DND-41 (cell line): Measurements from ENCODE around the gene KIF26A.

Experiments used
- ATAC-seq: fragments of 200-7000 bp; cut with Tn5 transposase; 3 replicates; pipeline ENCODE4 v1.9.1; 2021; ENCODE audit warnings: low read depth; ENCODE audit not compliant: insufficient read depth
- DNase-seq: peaks from one replicate; pipeline ENCODE4 v3.0.0-alpha.2; 2020
- H2AFZ ChIP-seq: 2 replicates; pipeline ENCODE4 v1.6.0; 2012; ENCODE audit warnings: low read depth, low read length
- H3K27ac ChIP-seq: 2 replicates; pipeline ENCODE4 v1.5.1; 2012; ENCODE audit warnings: low read length, inconsistent platforms
- H3K27me3 ChIP-seq: fragments of 200-600 bp; sonication (generic); 2 replicates; pipeline ENCODE4 v1.6.0; 2012; ENCODE audit warnings: low read length, mild to moderate bottlenecking, inconsistent platforms; ENCODE audit not compliant: insufficient read depth, poor library complexity
- H3K36me3 ChIP-seq: 2 replicates; pipeline ENCODE4 v1.5.1; 2012; ENCODE audit warnings: low read length, inconsistent platforms; ENCODE audit not compliant: insufficient read depth
- H3K4me1 ChIP-seq: 2 replicates; pipeline ENCODE4 v1.5.1; 2012; ENCODE audit warnings: mild to moderate bottlenecking, low read length; ENCODE audit not compliant: insufficient read depth
- H3K4me2 ChIP-seq: 2 replicates; pipeline ENCODE4 v1.6.0; 2012; ENCODE audit warnings: mild to moderate bottlenecking, moderate library complexity, low read length, inconsistent platforms; ENCODE audit not compliant: insufficient read depth
- H3K4me3 ChIP-seq, 2 experiments: fragments of 200-600 bp in 1 of 2; shearing (Covaris generic) in 1 of 2; 2 replicates each; pipeline ENCODE4 v1.5.1; 2012 to 2016; ENCODE audit warnings: inconsistent platforms in 2 of 2, low read length in 2 of 2, mild to moderate bottlenecking in 2 of 2, low read depth in 1 of 2, moderate library complexity in 1 of 2
- H3K79me2 ChIP-seq: 2 replicates; pipeline ENCODE4 v1.6.0; 2012; ENCODE audit warnings: low read length, inconsistent platforms; ENCODE audit not compliant: insufficient read depth
- H3K9ac ChIP-seq: 2 replicates; pipeline ENCODE4 v1.6.0; 2012; ENCODE audit warnings: low read depth, mild to moderate bottlenecking, inconsistent platforms, low read length, moderate library complexity
- H3K9me3 ChIP-seq: 2 replicates; pipeline ENCODE4 v1.5.1; 2012; ENCODE audit warnings: low read length, moderate library complexity, mild to moderate bottlenecking, inconsistent platforms; ENCODE audit not compliant: insufficient read depth, severe bottlenecking
- H4K20me1 ChIP-seq: 2 replicates; pipeline ENCODE4 v1.6.0; 2012; ENCODE audit warnings: low read length; ENCODE audit not compliant: insufficient read depth
- EZH2 ChIP-seq: IDR thresholded peaks from 3 replicates; pipeline ENCODE4 v1.6.1; 2012; ENCODE audit warnings: borderline replicate concordance, low read depth, mild to moderate bottlenecking, moderate library complexity, low read length, inconsistent platforms; ENCODE audit not compliant: severe bottlenecking
- TF ChIP-seq, protein P1 (sequence below): IDR thresholded peaks from 2 replicates; pipeline ENCODE4 v1.5.1; 2012; ENCODE audit warnings: borderline replicate concordance, low read length, moderate library complexity, mild to moderate bottlenecking; ENCODE audit not compliant: poor library complexity, severe bottlenecking; ENCODE audit errors: extremely low read depth

KIF26A gene

DNA sequence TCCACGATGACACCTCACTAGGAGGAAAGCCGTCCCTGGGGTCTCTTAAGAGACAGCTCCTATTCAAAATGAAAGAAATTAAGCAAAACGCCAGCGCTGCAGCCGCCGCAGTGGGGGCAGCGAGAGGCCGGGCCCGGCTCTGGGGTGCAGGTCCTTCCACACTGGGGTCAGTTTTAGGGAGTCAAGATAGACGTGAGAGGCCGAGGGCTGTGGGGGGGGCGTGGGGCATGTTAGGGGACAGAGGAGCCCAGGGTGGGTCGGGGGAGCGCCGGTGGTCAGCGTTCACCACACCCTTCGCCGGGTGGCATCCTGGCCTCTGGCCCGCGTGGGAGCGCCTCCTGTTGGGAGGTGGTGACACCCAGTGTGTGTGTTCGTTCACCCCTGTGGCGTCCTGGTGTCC, 25.7 kb downstream of the KIF26A start:
- TF ChIP-seq EZH2, result no peak
- TF ChIP-seq, protein P1, sequence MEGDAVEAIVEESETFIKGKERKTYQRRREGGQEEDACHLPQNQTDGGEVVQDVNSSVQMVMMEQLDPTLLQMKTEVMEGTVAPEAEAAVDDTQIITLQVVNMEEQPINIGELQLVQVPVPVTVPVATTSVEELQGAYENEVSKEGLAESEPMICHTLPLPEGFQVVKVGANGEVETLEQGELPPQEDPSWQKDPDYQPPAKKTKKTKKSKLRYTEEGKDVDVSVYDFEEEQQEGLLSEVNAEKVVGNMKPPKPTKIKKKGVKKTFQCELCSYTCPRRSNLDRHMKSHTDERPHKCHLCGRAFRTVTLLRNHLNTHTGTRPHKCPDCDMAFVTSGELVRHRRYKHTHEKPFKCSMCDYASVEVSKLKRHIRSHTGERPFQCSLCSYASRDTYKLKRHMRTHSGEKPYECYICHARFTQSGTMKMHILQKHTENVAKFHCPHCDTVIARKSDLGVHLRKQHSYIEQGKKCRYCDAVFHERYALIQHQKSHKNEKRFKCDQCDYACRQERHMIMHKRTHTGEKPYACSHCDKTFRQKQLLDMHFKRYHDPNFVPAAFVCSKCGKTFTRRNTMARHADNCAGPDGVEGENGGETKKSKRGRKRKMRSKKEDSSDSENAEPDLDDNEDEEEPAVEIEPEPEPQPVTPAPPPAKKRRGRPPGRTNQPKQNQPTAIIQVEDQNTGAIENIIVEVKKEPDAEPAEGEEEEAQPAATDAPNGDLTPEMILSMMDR, result no peak
- ATAC-seq, result no peak
- Histone ChIP-seq H3K4me1 (no peaks in the 10 kb centered on the region), H3K36me3 (no peaks in the 10 kb centered on the region), H4K20me1 (peaks cover 6% of the 10 kb centered on the region; the same call in 1 of the 2 replicates), H3K4me2 (no peak overlapping the region), H3K9me3 (no peaks in the 10 kb centered on the region), H3K9ac (no peak overlapping the region), H2AFZ (no peak overlapping the region), H3K4me3 (no peak overlapping the region), H3K27ac (no peak overlapping the region), H3K27me3 (no peaks in the 10 kb centered on the region), H3K79me2 (no peaks in the 10 kb centered on the region)
- no peak for DNase-seq

DNA sequence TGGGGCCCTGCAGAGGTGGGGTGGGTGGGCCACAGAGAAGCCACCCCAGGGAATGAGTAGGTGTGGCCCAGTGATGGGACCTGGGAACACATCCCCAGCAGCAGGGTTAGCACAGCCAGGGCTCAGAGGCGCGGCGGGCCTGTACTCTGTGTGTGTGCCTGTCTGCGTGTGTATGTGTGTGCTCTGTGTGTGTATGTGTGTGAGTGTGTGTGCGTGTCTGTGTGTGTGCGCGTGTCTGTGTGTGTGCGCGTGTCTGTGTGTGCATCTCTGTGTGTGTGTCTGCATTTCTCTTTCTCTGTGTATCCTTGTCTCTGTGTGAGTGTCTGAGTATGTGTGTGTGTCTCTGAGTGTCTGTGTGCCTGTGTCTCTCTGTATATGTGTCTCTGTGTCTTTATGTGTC, 26.1 kb downstream of the KIF26A start:
- no peaks in the 10 kb centered on the region for H3K9me3 ChIP-seq
- H3K27me3 ChIP-seq, result no peaks in the 10 kb centered on the region
- H3K4me1 ChIP-seq, result no peaks in the 10 kb centered on the region
- ATAC-seq (no peak), DNase-seq (no peak)
- H3K4me2 ChIP-seq, result no peak overlapping the region
- peaks cover 6% of the 10 kb centered on the region; the same call in 1 of the 2 replicates for H4K20me1 ChIP-seq
- H3K9ac ChIP-seq, result no peak overlapping the region
- no peak overlapping the region for H3K27ac ChIP-seq
- H3K79me2 ChIP-seq, result no peaks in the 10 kb centered on the region
- H3K36me3 ChIP-seq, result no peaks in the 10 kb centered on the region
- TF ChIP-seq EZH2, result no peak
- TF ChIP-seq, protein P1, result no peak
- no peak overlapping the region for H2AFZ ChIP-seq
- H3K4me3 ChIP-seq, result no peak overlapping the region

DNA sequence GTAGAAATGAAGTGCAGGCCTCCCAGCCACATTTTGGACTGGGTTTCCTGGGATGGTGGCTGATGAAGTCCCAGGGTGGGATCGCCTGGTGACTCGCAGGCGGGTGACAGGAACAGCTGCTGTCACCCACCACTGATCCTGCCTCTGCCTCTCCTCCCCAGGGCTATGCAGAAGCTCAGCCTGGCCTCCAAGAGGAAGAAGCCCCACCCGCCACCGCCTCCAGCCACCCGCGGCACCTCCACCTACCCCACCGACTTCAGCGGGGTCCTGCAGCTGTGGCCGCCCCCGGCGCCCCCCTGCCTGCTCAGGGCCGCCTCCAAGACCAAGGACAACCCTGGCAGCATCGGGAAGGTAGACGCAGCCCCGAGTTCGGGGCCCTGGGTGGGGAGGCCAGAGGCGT, 28.3 kb downstream of the KIF26A start:
- no peaks in the 10 kb centered on the region for H3K4me1 ChIP-seq
- no peaks in the 10 kb centered on the region for H3K27me3 ChIP-seq
- no peak overlapping the region for H3K4me3 ChIP-seq
- no peaks in the 10 kb centered on the region for H3K9me3 ChIP-seq
- DNase-seq (no peak), ATAC-seq (no peak)
- no peak overlapping the region for H3K4me2 ChIP-seq
- H4K20me1 ChIP-seq, result peaks cover 6% of the 10 kb centered on the region; the same call in 1 of the 2 replicates
- H3K27ac ChIP-seq, result no peak overlapping the region
- no peaks in the 10 kb centered on the region for H3K79me2 ChIP-seq
- H2AFZ ChIP-seq, result no peak overlapping the region
- no peaks in the 10 kb centered on the region for H3K36me3 ChIP-seq
- H3K9ac ChIP-seq, result no peak overlapping the region
- TF ChIP-seq, protein P1, result no peak
- no peak for TF ChIP-seq EZH2

DNA sequence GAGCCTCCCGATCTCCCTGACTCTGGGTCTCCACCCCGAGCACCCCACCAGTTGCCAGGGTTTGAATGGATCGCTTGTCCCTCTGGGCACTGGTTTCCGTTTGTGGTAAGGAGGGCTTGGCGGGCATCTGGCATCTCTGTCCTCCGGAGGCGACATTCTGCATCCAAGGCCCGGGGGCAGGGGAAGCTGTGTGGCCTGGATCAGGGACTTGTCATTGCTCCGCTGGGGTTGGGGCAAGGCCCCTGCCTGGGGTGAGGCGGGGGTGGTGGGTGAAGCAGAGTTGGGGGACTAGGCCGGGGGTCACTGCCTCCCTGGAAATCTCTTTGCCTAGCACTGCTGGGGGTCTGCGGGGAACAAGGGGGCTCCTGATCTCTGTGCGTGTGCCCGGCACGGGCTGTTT, 30.2 kb downstream of the KIF26A start:
- H3K27me3 ChIP-seq, result no peaks in the 10 kb centered on the region
- H3K27ac ChIP-seq, result no peak overlapping the region
- H3K79me2 ChIP-seq, result no peaks in the 10 kb centered on the region
- H4K20me1 ChIP-seq, result peaks cover 6% of the 10 kb centered on the region; the same call in 1 of the 2 replicates
- TF ChIP-seq EZH2, result no peak
- TF ChIP-seq, protein P1, result no peak
- no peak for DNase-seq
- no peak overlapping the region for H3K4me2 ChIP-seq
- no peak overlapping the region for H3K9ac ChIP-seq
- no peaks in the 10 kb centered on the region for H3K9me3 ChIP-seq
- no peak for ATAC-seq
- H3K4me1 ChIP-seq, result no peaks in the 10 kb centered on the region
- no peak overlapping the region for H3K4me3 ChIP-seq
- no peaks in the 10 kb centered on the region for H3K36me3 ChIP-seq
- no peak overlapping the region for H2AFZ ChIP-seq
